Dendritic cell treated with granulocyte-macrophage colony-stimulating factor and Interleukin-4, amounts not matched to agents 40 ng/mL and 50 ng/mL, for 4 days (primary cell): ENCODE measurements around the gene PLSCR2.
"Not testable (repeated sequence)": the region's sequence is repeated elsewhere in the genome, so short reads cannot be mapped to it uniquely, and the experiment has no call there.

ENCODE experiments used
- H3K27ac Mint-ChIP-seq: one replicate; pipeline ENCODE4 v1.8.0; 2022; ENCODE audit warnings: mild to moderate bottlenecking, mixed read lengths
- H3K27me3 Mint-ChIP-seq: one replicate; pipeline ENCODE4 v1.8.0; 2022; ENCODE audit warnings: mild to moderate bottlenecking, mixed read lengths
- H3K36me3 Mint-ChIP-seq: one replicate; pipeline ENCODE4 v1.8.0; 2022; ENCODE audit warnings: low read depth, mixed read lengths
- H3K4me1 Mint-ChIP-seq: one replicate; pipeline ENCODE4 v1.8.0; 2022; ENCODE audit warnings: low read depth, mixed read lengths
- H3K4me3 Mint-ChIP-seq: one replicate; pipeline ENCODE4 v1.8.0; 2022; ENCODE audit warnings: mild to moderate bottlenecking, moderate library complexity, mixed read lengths
- H3K9me3 Mint-ChIP-seq: one replicate; pipeline ENCODE4 v1.8.0; 2022; ENCODE audit warnings: mixed read lengths
- intact Hi-C: fragments of 100-400 bp; cut with micrococcal nuclease; formaldehyde crosslinking; loops from one replicate; pipeline ENCODE4 v1.15.0; 2022

Gene PLSCR2

GRCh38 chr3:146498002-146498736 is 28.8 kb upstream of the PLSCR2 start:
- Mint-ChIP-seq H3K9me3 (peaks cover 16% of the 10 kb centered on the region), H3K27ac (no peak overlapping the region), H3K36me3 (no peaks in the 10 kb centered on the region), H3K4me1 (peaks cover 8% of the 10 kb centered on the region), H3K27me3 (no peaks in the 10 kb centered on the region), H3K4me3 (peak overlapping the region; percentile 13)
- intact Hi-C loops: no loop called here

- H3K4me1 Mint-ChIP-seq, H3K27ac Mint-ChIP-seq, H3K9me3 Mint-ChIP-seq, H3K27me3 Mint-ChIP-seq, H3K36me3 Mint-ChIP-seq, H3K4me3 Mint-ChIP-seq, intact Hi-C loops: not testable (repeated sequence)
Measured at GRCh38 chr3:146497145-146497843, 27.9 kb upstream of the PLSCR2 start.

- H3K4me3 Mint-ChIP-seq: no peak overlapping the region
- H3K36me3 Mint-ChIP-seq: no peaks in the 10 kb centered on the region
- H3K4me1 Mint-ChIP-seq: no peaks in the 10 kb centered on the region
- no peaks in the 10 kb centered on the region for H3K27me3 Mint-ChIP-seq
- peaks cover 8% of the 10 kb centered on the region for H3K9me3 Mint-ChIP-seq
- intact Hi-C loops: no loop called here
- H3K27ac Mint-ChIP-seq: no peak overlapping the region
Measured at GRCh38 chr3:146496726-146497125, 27.4 kb upstream of the PLSCR2 start.

GRCh38 chr3:146496251-146496650 is 26.9 kb upstream of the PLSCR2 start:
- Mint-ChIP-seq H3K4me3 (no peak overlapping the region), H3K4me1 (no peaks in the 10 kb centered on the region), H3K36me3 (no peaks in the 10 kb centered on the region), H3K9me3 (peaks cover 11% of the 10 kb centered on the region), H3K27me3 (no peaks in the 10 kb centered on the region), H3K27ac (no peak overlapping the region)
- intact Hi-C loops: no loop called here

- no peak overlapping the region for H3K27ac Mint-ChIP-seq
- no peaks in the 10 kb centered on the region for H3K4me1 Mint-ChIP-seq
Measured at GRCh38 chr3:146493761-146494160, 24.4 kb upstream of the PLSCR2 start.

GRCh38 chr3:146493221-146493620 is 23.9 kb upstream of the PLSCR2 start:
- H3K27me3 Mint-ChIP-seq: no peaks in the 10 kb centered on the region
- H3K36me3 Mint-ChIP-seq: no peaks in the 10 kb centered on the region
- H3K4me3 Mint-ChIP-seq: no peak overlapping the region
- H3K4me1 Mint-ChIP-seq: no peaks in the 10 kb centered on the region
- intact Hi-C loops: no loop called here
- H3K9me3 Mint-ChIP-seq: peaks cover 17% of the 10 kb centered on the region
- no peak overlapping the region for H3K27ac Mint-ChIP-seq

More at GRCh38 chr3:146493761-146494160, 24.4 kb upstream of the PLSCR2 start:
- no peak overlapping the region for H3K4me3 Mint-ChIP-seq
- H3K36me3 Mint-ChIP-seq: no peaks in the 10 kb centered on the region
- no peaks in the 10 kb centered on the region for H3K27me3 Mint-ChIP-seq
- peaks cover 17% of the 10 kb centered on the region for H3K9me3 Mint-ChIP-seq
- intact Hi-C loops: no loop called here

- Mint-ChIP-seq H3K4me3 (no peak overlapping the region), H3K36me3 (no peaks in the 10 kb centered on the region), H3K9me3 (peaks cover 9% of the 10 kb centered on the region), H3K27me3 (no peaks in the 10 kb centered on the region), H3K4me1 (no peaks in the 10 kb centered on the region), H3K27ac (no peak overlapping the region)
- intact Hi-C loops: no loop called here
Measured at GRCh38 chr3:146491303-146491702, 21.9 kb upstream of the PLSCR2 start.

GRCh38 chr3:146485297-146485696 is 15.9 kb upstream of the PLSCR2 start:
- Mint-ChIP-seq H3K4me1 (no peaks in the 10 kb centered on the region), H3K27me3 (peaks cover 2% of the 10 kb centered on the region), H3K27ac (no peak overlapping the region), H3K9me3 (peaks cover 17% of the 10 kb centered on the region), H3K36me3 (no peaks in the 10 kb centered on the region), H3K4me3 (no peak overlapping the region)
- intact Hi-C loops: no loop called here

GRCh38 chr3:146476094-146476740 is 6.9 kb upstream of the PLSCR2 start:
- Mint-ChIP-seq H3K27me3 (peaks cover 8% of the 10 kb centered on the region), H3K36me3 (no peaks in the 10 kb centered on the region), H3K9me3 (no peaks in the 10 kb centered on the region), H3K4me1 (no peaks in the 10 kb centered on the region), H3K4me3 (no peak overlapping the region), H3K27ac (no peak overlapping the region)
- intact Hi-C loops: no loop called here

GRCh38 chr3:146474976-146475375 is 5.6 kb upstream of the PLSCR2 start:
- intact Hi-C loops, H3K27ac Mint-ChIP-seq, H3K4me1 Mint-ChIP-seq, H3K9me3 Mint-ChIP-seq, H3K36me3 Mint-ChIP-seq, H3K27me3 Mint-ChIP-seq, H3K4me3 Mint-ChIP-seq: not testable (repeated sequence)

- peaks cover 6% of the 10 kb centered on the region for H3K36me3 Mint-ChIP-seq
- no peak overlapping the region for H3K27ac Mint-ChIP-seq
- intact Hi-C loops: no loop called here
- H3K9me3 Mint-ChIP-seq: no peaks in the 10 kb centered on the region
- no peak overlapping the region for H3K4me3 Mint-ChIP-seq
- peaks cover 9% of the 10 kb centered on the region for H3K4me1 Mint-ChIP-seq
- peaks cover 10% of the 10 kb centered on the region for H3K27me3 Mint-ChIP-seq
Measured at GRCh38 chr3:146473726-146474125, 4.4 kb upstream of the PLSCR2 start.

GRCh38 chr3:146472611-146473010 is 3.2 kb upstream of the PLSCR2 start:
- Mint-ChIP-seq H3K9me3 (no peaks in the 10 kb centered on the region), H3K4me3 (no peak overlapping the region), H3K4me1 (peaks cover 9% of the 10 kb centered on the region), H3K27me3 (peaks cover 10% of the 10 kb centered on the region), H3K27ac (no peak overlapping the region), H3K36me3 (peaks cover 6% of the 10 kb centered on the region)
- intact Hi-C loops: no loop called here

GRCh38 chr3:146471012-146471411 is 1.7 kb upstream of the PLSCR2 start:
- peaks cover 10% of the 10 kb centered on the region for H3K27me3 Mint-ChIP-seq
- no peaks in the 10 kb centered on the region for H3K9me3 Mint-ChIP-seq
- no peak overlapping the region for H3K27ac Mint-ChIP-seq
- peaks cover 6% of the 10 kb centered on the region for H3K36me3 Mint-ChIP-seq
- intact Hi-C loops: no loop called here
- H3K4me1 Mint-ChIP-seq: peaks cover 9% of the 10 kb centered on the region
- no peak overlapping the region for H3K4me3 Mint-ChIP-seq

- peaks cover 6% of the 10 kb centered on the region for H3K36me3 Mint-ChIP-seq
- H3K27me3 Mint-ChIP-seq: peaks cover 10% of the 10 kb centered on the region
- intact Hi-C loops: no loop called here
- no peak overlapping the region for H3K4me3 Mint-ChIP-seq
- no peaks in the 10 kb centered on the region for H3K9me3 Mint-ChIP-seq
- H3K27ac Mint-ChIP-seq: no peak overlapping the region
- H3K4me1 Mint-ChIP-seq: peaks cover 9% of the 10 kb centered on the region
Measured at GRCh38 chr3:146470425-146470990, 1.1 kb upstream of the PLSCR2 start.
